BE2C (cell line): ENCODE data around the gene TADA3.

Source experiments
- DNase-seq: peaks from one replicate; pipeline ENCODE4 v3.0.0-alpha.2; 2020
- H3K27me3 ChIP-seq: fragments of 250-450 bp; sonication (Bioruptor Pico); 2 replicates; pipeline ENCODE4 v1.5.1; 2020; ENCODE audit warnings: mild to moderate bottlenecking
- H3K36me3 ChIP-seq: fragments of 250-450 bp; sonication (Bioruptor Pico); 2 replicates; pipeline ENCODE4 v1.5.1; 2020; ENCODE audit warnings: mild to moderate bottlenecking
- H3K4me1 ChIP-seq: fragments of 250-450 bp; sonication (Bioruptor Pico); 2 replicates; pipeline ENCODE4 v1.5.1; 2020
- H3K4me3 ChIP-seq: 2 replicates; pipeline ENCODE4 v1.5.1; 2011; ENCODE audit warnings: low read depth, low read length
- H3K9me3 ChIP-seq: fragments of 250-450 bp; sonication (Bioruptor Pico); 2 replicates; pipeline ENCODE4 v1.5.1; 2020
- CTCF ChIP-seq: IDR thresholded peaks from 2 replicates; pipeline ENCODE4 v1.5.1; 2012; ENCODE audit warnings: mild to moderate bottlenecking, low read depth, low read length

TADA3 gene

GRCh38 chr3:9797196-9797945 lies 5.1 kb upstream of the TADA3 start:
- H3K36me3 ChIP-seq: peaks cover 6% of the 10 kb centered on the region
- H3K9me3 ChIP-seq: no peaks in the 10 kb centered on the region

GRCh38 chr3:9795207-9795606 lies 2.9 kb upstream of the TADA3 start:
- Histone ChIP-seq H3K36me3 (peaks cover 6% of the 10 kb centered on the region), H3K4me3 (no peak overlapping the region), H3K27me3 (no peaks in the 10 kb centered on the region), H3K9me3 (no peaks in the 10 kb centered on the region), H3K4me1 (no peaks in the 10 kb centered on the region)
- TF ChIP-seq CTCF: no peak
- DNase-seq: no peak

More at GRCh38 chr3:9797196-9797945, 5.1 kb upstream of the TADA3 start:
- H3K4me3 ChIP-seq: no peak overlapping the region
- no peaks in the 10 kb centered on the region for H3K27me3 ChIP-seq
- TF ChIP-seq CTCF: no peak
- DNase-seq: no peak
- H3K4me1 ChIP-seq: no peaks in the 10 kb centered on the region

GRCh38 chr3:9794400-9794799 lies 2.1 kb upstream of the TADA3 start:
- Histone ChIP-seq H3K4me1 (no peaks in the 10 kb centered on the region), H3K27me3 (no peaks in the 10 kb centered on the region), H3K9me3 (no peaks in the 10 kb centered on the region), H3K36me3 (no peaks in the 10 kb centered on the region; the same call in 1 of the 2 replicates), H3K4me3 (no peak overlapping the region)
- TF ChIP-seq CTCF: no peak
- no peak for DNase-seq

- no peak for TF ChIP-seq CTCF
- no peaks in the 10 kb centered on the region for H3K9me3 ChIP-seq
- DNase-seq: no peak
- H3K4me1 ChIP-seq: no peaks in the 10 kb centered on the region
- H3K36me3 ChIP-seq: no peaks in the 10 kb centered on the region; the same call in 1 of the 2 replicates
- no peaks in the 10 kb centered on the region for H3K27me3 ChIP-seq
- peak overlapping the region; percentile 75 for H3K4me3 ChIP-seq
Measured at GRCh38 chr3:9793161-9793781, 998 bp upstream of the TADA3 start.

GRCh38 chr3:9791790-9792404 lies 376 bp downstream of the TADA3 start:
- no peaks in the 10 kb centered on the region for H3K27me3 ChIP-seq
- no peaks in the 10 kb centered on the region for H3K9me3 ChIP-seq
- no peaks in the 10 kb centered on the region for H3K4me1 ChIP-seq
- no peaks in the 10 kb centered on the region for H3K36me3 ChIP-seq
- no peak for TF ChIP-seq CTCF
- DNase-seq: no peak
- H3K4me3 ChIP-seq: peak overlapping the region; percentile 75

GRCh38 chr3:9791127-9791526 lies 1.1 kb downstream of the TADA3 start:
- Histone ChIP-seq H3K4me3 (no peak overlapping the region), H3K36me3 (no peaks in the 10 kb centered on the region)
- no peak for TF ChIP-seq CTCF

More at GRCh38 chr3:9791127-9791526, 1.1 kb downstream of the TADA3 start:
- no peak for DNase-seq
- H3K9me3 ChIP-seq: no peaks in the 10 kb centered on the region
- H3K4me1 ChIP-seq: no peaks in the 10 kb centered on the region
- H3K27me3 ChIP-seq: no peaks in the 10 kb centered on the region
